Aorta (tissue), 5 donors: ENCODE data around the gene LRSAM1. TPM values are rescaled to one million over a fixed set of nuclear protein-coding genes. Genes with fewer than 3 reads are reported as not detected.

Experiments
- ATAC-seq: fragments of 200-7000 bp; cut with Tn5 transposase; one replicate; pipeline ENCODE4 v1.9.1; 2022; ENCODE audit warnings: moderate library complexity; ENCODE audit not compliant: low FRiP score
- DNase-seq, 2 donors: peaks; one replicate each; pipeline ENCODE4 v3.0.0-alpha.2; 2020
- H3K27ac ChIP-seq, 2 donors: one replicate each; pipeline ENCODE4 v1.5.1; 2013; ENCODE audit warnings: low read length in 2 of 2, mild to moderate bottlenecking in 2 of 2, moderate library complexity in 2 of 2, control low read depth in 1 of 2, inconsistent platforms in 1 of 2, low read depth in 1 of 2
- H3K27me3 ChIP-seq, 2 donors: one replicate each; pipeline ENCODE4 v1.6.1; 2013; ENCODE audit warnings: control low read depth in 1 of 2, low read length in 1 of 2, mild to moderate bottlenecking in 1 of 2, moderate library complexity in 1 of 2; ENCODE audit not compliant: insufficient read depth in 2 of 2, control insufficient read depth in 1 of 2
- H3K36me3 ChIP-seq, 2 donors: one replicate each; pipeline ENCODE4 v1.6.1; 2013; ENCODE audit warnings: control low read depth in 1 of 2, low read length in 1 of 2, mild to moderate bottlenecking in 1 of 2; ENCODE audit not compliant: insufficient read depth in 2 of 2, control insufficient read depth in 1 of 2
- H3K4me1 ChIP-seq, 2 donors: one replicate each; pipeline ENCODE4 v1.6.1; 2013; ENCODE audit warnings: low read length in 2 of 2, control low read depth in 1 of 2, mild to moderate bottlenecking in 1 of 2, moderate library complexity in 1 of 2; ENCODE audit not compliant: insufficient read depth in 2 of 2, control insufficient read depth in 1 of 2
- H3K4me3 ChIP-seq, 2 donors: one replicate each; pipeline ENCODE4 v1.5.1; 2013; ENCODE audit warnings: low read length in 2 of 2, control low read depth in 1 of 2, mild to moderate bottlenecking in 1 of 2
- H3K9me3 ChIP-seq: one replicate; pipeline ENCODE4 v1.6.1; 2013; ENCODE audit warnings: mild to moderate bottlenecking, low read length; ENCODE audit not compliant: control insufficient read depth
- WGBS, 2 donors: extraction: QIAGEN DNeasy Blood & Tissue Kit; methylation state at CpG; one replicate each; pipeline ENCODE4 v1.1.7; 2013; 5-methylcytosine and 5-hydroxymethylcytosine counted together
- intact Hi-C, 2 donors: fragments of 100-400 bp; cut with DNase I; formaldehyde crosslinking; loops; one replicate each; pipeline versions ENCODE4 v1.14.2 to v1.15.0; 2022
- polyA plus RNA-seq, 2 donors: library from polyadenylated mRNA; stranded (reverse); fragments of 200-250 nt; gene quantifications; one replicate each; pipeline ENCODE4 v1.2.3, GENCODE V29; 2013
- total RNA-seq, 2 donors: library from RNA; stranded (reverse); fragmentation: NEBNext Ultra II Directional; extraction: Animal tissue kit (Norgen Biotek cat#: 25700); gene quantifications; one replicate each; pipeline ENCODE4 v1.2.1, GENCODE V29; 2021
- donor health status: healthy with polysubstance abuse.
- donor health status: Bipolar disorder and iron deficiency.
- donor health status: DM: no; HTN: no; CAD: no.
- donor health status: DM: no; HTN: no; CAD: no.
- donor health status: DM: yes; HTN: yes; CAD: no.

Gene LRSAM1
- total and polyA plus RNA-seq, 4 donors: 9.3 to 38.8 (median 22.0) TPM

- no peaks in the 10 kb centered on the region for H3K9me3 ChIP-seq
- ATAC-seq (peak; percentile 74), DNase-seq (peak; percentile 87 to 94)
- intact Hi-C loops: no loop called here
- peak overlapping the region in 1 of 2 donors; percentile 64 for H3K27ac ChIP-seq
- no peaks in the 10 kb centered on the region for H3K4me1 ChIP-seq
- H3K36me3 ChIP-seq: no peaks in the 10 kb centered on the region
- no peaks in the 10 kb centered on the region for H3K27me3 ChIP-seq
- 24 to 25% methylated on average over 8 of the region's 8 CpGs for WGBS, 2 donors
- no peak overlapping the region for H3K4me3 ChIP-seq
Observed at GRCh38 chr9:127541865-127542264, 90.6 kb downstream of the LRSAM1 start.

GRCh38 chr9:127543221-127543620 is 91.9 kb downstream of the LRSAM1 start:
- no peak overlapping the region for H3K4me3 ChIP-seq
- H3K36me3 ChIP-seq: no peaks in the 10 kb centered on the region
- H3K27ac ChIP-seq: peak overlapping the region in 1 of 2 donors; percentile 38
- peak in 1 of 2 donors; percentile 61 for DNase-seq
- ATAC-seq: no peak
- no peaks in the 10 kb centered on the region for H3K4me1 ChIP-seq
- no peaks in the 10 kb centered on the region for H3K27me3 ChIP-seq
- WGBS, 2 donors: 36 to 42% methylated on average over 8 of the region's 8 CpGs
- H3K9me3 ChIP-seq: no peaks in the 10 kb centered on the region
- intact Hi-C loops: no loop called here

GRCh38 chr9:127543973-127544533 is 92.7 kb downstream of the LRSAM1 start:
- Histone ChIP-seq H3K4me1 (no peaks in the 10 kb centered on the region), H3K27me3 (no peaks in the 10 kb centered on the region), H3K9me3 (no peaks in the 10 kb centered on the region), H3K4me3 (no peak overlapping the region), H3K27ac (peak overlapping the region in 1 of 2 donors; percentile 55), H3K36me3 (no peaks in the 10 kb centered on the region)
- intact Hi-C loops: no loop called here
- DNase-seq (no peak), ATAC-seq (no peak)
- 26 to 36% methylated on average over 6 of the region's 6 CpGs for WGBS, 2 donors

DNA sequence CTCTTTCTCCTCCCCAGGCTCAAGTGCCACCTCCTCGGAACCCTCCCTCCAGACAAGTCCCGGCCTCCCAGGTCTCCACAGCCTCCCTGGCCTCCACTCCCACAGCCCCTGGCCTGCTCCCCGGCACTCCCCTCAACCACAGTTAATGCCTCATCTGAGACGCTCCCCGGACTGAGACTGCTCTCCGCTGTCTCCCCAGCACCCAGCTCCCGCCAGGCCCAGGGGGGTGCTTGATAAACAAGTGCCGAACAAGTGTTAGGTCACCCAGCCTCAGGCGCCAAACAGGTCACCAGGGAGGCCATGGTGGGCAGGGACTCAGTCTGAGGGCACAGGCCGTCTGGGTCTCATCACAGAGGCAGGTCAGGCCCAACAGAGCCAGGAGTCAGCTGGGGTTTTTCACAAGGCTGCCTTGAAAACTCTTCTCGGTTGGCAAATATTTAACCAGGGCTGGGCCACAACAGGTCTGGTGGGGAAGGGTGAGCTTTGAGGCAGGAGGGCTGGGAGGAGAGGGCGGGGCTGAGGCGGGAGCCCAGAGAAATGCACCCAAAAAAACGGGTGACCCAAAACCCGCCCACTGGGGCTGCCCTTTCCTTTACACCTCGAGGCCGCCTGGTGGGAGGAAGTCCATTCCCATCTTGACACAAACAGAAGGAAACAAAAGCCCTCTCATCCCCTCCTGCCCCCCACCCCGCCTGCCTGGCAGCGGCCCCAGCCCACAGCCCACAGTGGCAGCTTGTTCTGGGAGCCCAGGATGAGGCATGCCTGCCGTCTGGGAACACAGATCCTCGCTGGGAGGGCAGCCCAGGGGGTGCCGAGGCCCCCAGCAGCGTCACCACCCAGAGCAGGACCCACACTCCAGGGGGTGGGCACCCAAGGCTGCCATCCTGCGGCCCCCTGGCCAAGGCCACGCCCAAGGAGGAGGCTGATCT is 94.2 kb downstream of the LRSAM1 start:
- Histone ChIP-seq H3K4me1 (no peaks in the 10 kb centered on the region), H3K36me3 (no peaks in the 10 kb centered on the region), H3K9me3 (no peaks in the 10 kb centered on the region), H3K27ac (peak overlapping the region in 1 of 2 donors; percentile 36), H3K27me3 (no peaks in the 10 kb centered on the region), H3K4me3 (no peak overlapping the region)
- peak in 1 of 2 donors; percentile 80 for DNase-seq
- intact Hi-C loops: no loop called here
- 30 to 32% methylated on average over 25 of the region's 25 CpGs for WGBS, 2 donors
- ATAC-seq: peak; percentile 3

DNA sequence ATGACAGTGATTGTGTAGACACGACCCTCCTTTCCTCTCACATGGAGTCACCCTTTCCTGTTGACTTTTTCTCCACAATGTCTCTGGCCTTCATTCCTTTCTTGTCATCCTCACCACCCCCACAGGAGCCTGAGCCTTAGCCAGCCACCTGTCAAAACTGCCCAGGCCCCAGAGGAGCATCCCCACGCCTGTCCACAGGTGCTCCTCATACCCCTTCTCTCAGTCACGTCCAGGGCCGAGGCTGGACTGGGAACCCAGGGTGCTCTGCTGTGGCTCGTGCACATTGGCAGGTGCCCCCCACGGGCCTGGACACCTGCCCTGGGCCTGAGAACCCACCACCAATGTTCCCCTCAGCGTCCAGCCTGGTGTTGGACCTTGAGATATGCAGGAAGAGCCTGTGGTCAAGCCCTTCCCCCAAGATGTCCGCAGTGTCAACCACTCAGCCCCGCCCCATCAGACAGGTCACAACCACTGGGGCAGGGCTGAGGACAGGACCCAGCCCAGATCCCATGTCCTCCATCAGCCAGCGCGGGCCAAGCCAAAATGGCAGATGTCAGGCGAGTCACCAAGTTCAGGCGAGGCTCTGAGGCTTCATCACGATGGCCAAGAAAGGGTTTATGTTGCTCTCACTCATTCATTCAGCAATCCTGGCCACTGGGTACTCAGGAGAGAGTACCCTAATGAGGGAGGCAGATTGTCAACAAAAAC is 95.0 kb downstream of the LRSAM1 start:
- no peaks in the 10 kb centered on the region for H3K4me1 ChIP-seq

DNA sequence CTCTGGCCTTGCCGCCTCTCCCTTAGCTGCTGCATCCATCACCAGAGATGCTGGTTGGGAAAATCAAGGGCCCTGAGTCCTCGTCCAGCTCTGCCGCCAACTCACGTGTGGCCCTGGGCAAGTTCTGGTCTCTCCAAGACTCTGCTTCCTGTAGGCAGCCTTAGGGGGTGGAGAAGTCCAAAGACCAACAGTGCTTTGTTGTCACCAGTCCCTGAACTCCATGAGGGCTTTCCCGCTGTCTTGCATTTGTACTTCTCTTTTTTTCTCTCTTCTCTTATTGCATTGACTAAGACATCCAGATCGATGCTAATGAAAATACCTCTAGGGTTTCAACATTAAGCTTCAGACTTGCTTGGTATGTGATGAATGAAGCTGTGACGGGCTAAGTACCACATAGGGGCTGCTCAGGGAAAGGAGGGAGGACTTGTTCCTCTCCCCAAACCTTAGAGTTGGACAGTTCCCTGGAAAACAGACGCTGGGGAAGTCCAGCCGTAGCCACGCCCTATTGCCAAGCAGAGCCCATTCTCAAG is 97.1 kb downstream of the LRSAM1 start:
- no peak overlapping the region for H3K27ac ChIP-seq
- H3K9me3 ChIP-seq: no peaks in the 10 kb centered on the region
- H3K36me3 ChIP-seq: no peaks in the 10 kb centered on the region
- H3K4me3 ChIP-seq: no peak overlapping the region
- ATAC-seq (no peak), DNase-seq (no peak)
- 79 to 80% methylated on average over 10 of the region's 10 CpGs for WGBS, 2 donors
- no peaks in the 10 kb centered on the region for H3K27me3 ChIP-seq
- H3K4me1 ChIP-seq: no peaks in the 10 kb centered on the region
- intact Hi-C loops: no loop called here

More for the DNA sequence above, 95.0 kb downstream of the LRSAM1 start:
- Histone ChIP-seq H3K27me3 (no peaks in the 10 kb centered on the region), H3K27ac (peak overlapping the region in 1 of 2 donors; percentile 36), H3K9me3 (no peaks in the 10 kb centered on the region), H3K4me3 (no peak overlapping the region), H3K36me3 (no peaks in the 10 kb centered on the region)
- ATAC-seq (no peak), DNase-seq (peak in 1 of 2 donors; percentile 72)
- WGBS, 2 donors: 88% methylated on average over 14 of the region's 14 CpGs
- intact Hi-C loops: no loop called here

GRCh38 chr9:127549218-127549617 is 97.9 kb downstream of the LRSAM1 start:
- DNase-seq: no peak
- H3K36me3 ChIP-seq: no peaks in the 10 kb centered on the region
- no peaks in the 10 kb centered on the region for H3K4me1 ChIP-seq
- no peak for ATAC-seq
- WGBS, 2 donors: 91 to 93% methylated on average over 10 of the region's 10 CpGs
- H3K27me3 ChIP-seq: no peaks in the 10 kb centered on the region
- intact Hi-C loops: no loop called here
- no peak overlapping the region for H3K4me3 ChIP-seq
- no peak overlapping the region for H3K27ac ChIP-seq
- H3K9me3 ChIP-seq: no peaks in the 10 kb centered on the region

DNA sequence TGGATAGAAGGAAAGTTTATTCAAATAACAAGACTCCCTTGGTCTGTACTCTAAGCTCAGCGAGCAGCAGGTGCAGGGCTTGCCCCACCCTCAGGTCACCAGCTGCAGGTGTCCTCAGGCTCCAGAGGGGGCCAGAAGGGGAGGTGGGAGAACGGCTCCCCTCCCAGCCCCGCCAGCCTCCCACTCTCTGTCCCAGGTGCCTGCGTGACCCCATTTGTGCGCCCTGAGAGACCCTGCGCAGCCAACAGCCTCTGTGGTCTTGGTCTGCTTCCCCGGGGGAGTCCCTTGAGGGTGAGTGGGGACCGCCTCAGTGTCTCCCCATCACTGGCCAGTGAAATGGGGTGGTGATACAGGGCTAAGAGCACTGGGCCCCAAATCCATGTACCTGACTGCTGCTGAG is 98.4 kb downstream of the LRSAM1 start:
- H3K27me3 ChIP-seq: no peaks in the 10 kb centered on the region
- no peaks in the 10 kb centered on the region for H3K9me3 ChIP-seq
- H3K36me3 ChIP-seq: no peaks in the 10 kb centered on the region
- H3K4me3 ChIP-seq: no peak overlapping the region
- DNase-seq (peak in 1 of 2 donors; percentile 60), ATAC-seq (no peak)
- no peak overlapping the region for H3K27ac ChIP-seq
- no peaks in the 10 kb centered on the region for H3K4me1 ChIP-seq
- intact Hi-C loops: no loop called here
- WGBS, 2 donors: 91 to 95% methylated on average over 8 of the region's 8 CpGs
